Measurements from ENCODE around the gene BCL11B. TPM values are rescaled to one million over a fixed set of nuclear protein-coding genes. Genes with fewer than 3 reads are reported as not detected.

BCL11B gene
- total and polyA plus RNA-seq, 2 donors (not counting 1 experiment from before 2014, with no cell fraction given), result 0.33 to 0.42 TPM

DNA sequence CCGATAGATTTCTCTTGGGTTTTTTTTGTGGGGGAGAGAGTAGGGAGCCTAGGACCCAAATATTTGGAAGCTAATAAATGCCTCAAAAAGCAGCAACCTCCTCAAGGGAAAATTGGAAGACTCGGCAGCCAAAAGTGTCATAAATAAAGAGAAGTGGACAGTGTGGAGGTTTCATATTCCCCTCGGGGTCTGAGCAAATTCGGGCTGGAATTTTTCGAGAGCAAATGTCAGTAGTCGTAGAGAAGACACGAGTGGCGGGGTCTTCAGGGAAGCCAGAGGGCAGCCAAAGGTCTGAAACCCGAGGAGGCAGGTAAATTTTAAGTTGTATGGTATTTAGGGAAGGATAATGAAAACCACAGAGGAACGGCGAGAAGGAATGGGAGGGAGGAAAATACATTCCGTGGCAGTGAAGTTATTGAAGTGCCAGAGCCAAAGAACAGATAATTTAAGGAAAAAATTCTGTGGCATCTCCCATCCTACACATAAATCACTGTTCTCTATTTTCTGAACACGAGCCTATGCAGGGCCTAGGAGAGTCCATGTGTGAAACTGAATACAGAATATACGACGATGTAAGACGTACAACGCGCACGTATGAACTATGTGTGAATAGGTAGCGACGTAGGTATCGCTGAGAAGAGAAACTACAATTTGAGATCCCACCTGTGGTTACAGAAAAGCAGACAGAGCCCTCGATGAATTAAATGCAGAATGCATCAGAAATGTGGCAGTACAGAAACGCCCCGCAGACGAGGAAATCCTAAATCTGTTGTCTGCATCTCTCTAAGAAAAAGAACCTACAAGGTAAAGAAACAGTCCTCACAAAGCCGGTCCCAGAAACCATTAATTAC lies 12.9 kb downstream of the BCL11B start:
- ChIA-PET CTCF (no interaction called here), POLR2A (no interaction called here)
- H3K9me3 Mint-ChIP-seq (ENCODE audit: insufficient read depth), result no peaks in the 10 kb centered on the region
- Histone ChIP-seq H3K36me3 (replicated peaks in 1 of 2; ENCODE audit: control extremely low read depth in 1 of 2, control insufficient read depth in 1 of 2, extremely low read depth in 1 of 2, insufficient read depth in 2 of 2, low read length in 1 of 2) (no peaks in the 10 kb centered on the region), H4K20me1 (ENCODE audit: control insufficient read depth, insufficient read depth, low read length, poor library complexity, severe bottlenecking) (no peaks in the 10 kb centered on the region), H3K4me3 (ENCODE audit: control extremely low read depth in 1 of 5, extremely low read depth in 1 of 5, insufficient read depth in 1 of 5, low read depth in 2 of 5, low read length in 4 of 5) (no peak overlapping the region), H3K9ac (ENCODE audit: low read length) (no peak overlapping the region), H3K4me2 (replicated peaks; ENCODE audit: low read depth, low read length, poor library complexity, severe bottlenecking) (no peak overlapping the region), H3K79me2 (ENCODE audit: control insufficient read depth, insufficient read depth, low read length) (no peaks in the 10 kb centered on the region), H3K4me1 (ENCODE audit: control insufficient read depth in 2 of 2, insufficient read depth in 2 of 2, low read length in 2 of 2) (no peaks in the 10 kb centered on the region), H2AFZ (ENCODE audit: insufficient read depth, low read depth, low read length, poor library complexity, severe bottlenecking) (no peak overlapping the region), H3K27ac (ENCODE audit: low read length in 2 of 2) (no peak overlapping the region), H3K27me3 (replicated peaks in 1 of 4; ENCODE audit: control extremely low read depth in 1 of 4, control insufficient read depth in 3 of 4, insufficient read depth in 4 of 4, low read length in 3 of 4) (peaks cover 0 to 24% (median 8%) of the 10 kb centered on the region in 4 experiments), H3K9me3 (ENCODE audit: control extremely low read depth in 1 of 3, control insufficient read depth in 2 of 3, insufficient read depth in 1 of 3, low read length in 2 of 3) (peaks cover 0 to 12% (median 0%) of the 10 kb centered on the region in 3 donors)
- WGBS (ENCODE audit: insufficient coverage), result 78% methylated on average over 18 of the region's 27 CpGs
- no peak overlapping the region for H3K4me3 Mint-ChIP-seq
- intact Hi-C loops (cut with micrococcal nuclease), result no loop called here
- H3K27ac Mint-ChIP-seq, result no peak overlapping the region
- TF ChIP-seq, protein P1, sequence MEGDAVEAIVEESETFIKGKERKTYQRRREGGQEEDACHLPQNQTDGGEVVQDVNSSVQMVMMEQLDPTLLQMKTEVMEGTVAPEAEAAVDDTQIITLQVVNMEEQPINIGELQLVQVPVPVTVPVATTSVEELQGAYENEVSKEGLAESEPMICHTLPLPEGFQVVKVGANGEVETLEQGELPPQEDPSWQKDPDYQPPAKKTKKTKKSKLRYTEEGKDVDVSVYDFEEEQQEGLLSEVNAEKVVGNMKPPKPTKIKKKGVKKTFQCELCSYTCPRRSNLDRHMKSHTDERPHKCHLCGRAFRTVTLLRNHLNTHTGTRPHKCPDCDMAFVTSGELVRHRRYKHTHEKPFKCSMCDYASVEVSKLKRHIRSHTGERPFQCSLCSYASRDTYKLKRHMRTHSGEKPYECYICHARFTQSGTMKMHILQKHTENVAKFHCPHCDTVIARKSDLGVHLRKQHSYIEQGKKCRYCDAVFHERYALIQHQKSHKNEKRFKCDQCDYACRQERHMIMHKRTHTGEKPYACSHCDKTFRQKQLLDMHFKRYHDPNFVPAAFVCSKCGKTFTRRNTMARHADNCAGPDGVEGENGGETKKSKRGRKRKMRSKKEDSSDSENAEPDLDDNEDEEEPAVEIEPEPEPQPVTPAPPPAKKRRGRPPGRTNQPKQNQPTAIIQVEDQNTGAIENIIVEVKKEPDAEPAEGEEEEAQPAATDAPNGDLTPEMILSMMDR (IDR thresholded peaks at IDR 0.05), result no peak
- TF ChIP-seq EZH2 (IDR thresholded peaks at IDR 0.05; ENCODE audit: borderline replicate concordance, insufficient read depth, low read depth, low read length, poor library complexity, severe bottlenecking), result no peak
- peaks cover 4% of the 10 kb centered on the region for H3K4me1 Mint-ChIP-seq
- peaks cover 51% of the 10 kb centered on the region for H3K27me3 Mint-ChIP-seq
- DNase-seq, result no peak
- no peak for ATAC-seq (ENCODE audit: low read depth)

DNA sequence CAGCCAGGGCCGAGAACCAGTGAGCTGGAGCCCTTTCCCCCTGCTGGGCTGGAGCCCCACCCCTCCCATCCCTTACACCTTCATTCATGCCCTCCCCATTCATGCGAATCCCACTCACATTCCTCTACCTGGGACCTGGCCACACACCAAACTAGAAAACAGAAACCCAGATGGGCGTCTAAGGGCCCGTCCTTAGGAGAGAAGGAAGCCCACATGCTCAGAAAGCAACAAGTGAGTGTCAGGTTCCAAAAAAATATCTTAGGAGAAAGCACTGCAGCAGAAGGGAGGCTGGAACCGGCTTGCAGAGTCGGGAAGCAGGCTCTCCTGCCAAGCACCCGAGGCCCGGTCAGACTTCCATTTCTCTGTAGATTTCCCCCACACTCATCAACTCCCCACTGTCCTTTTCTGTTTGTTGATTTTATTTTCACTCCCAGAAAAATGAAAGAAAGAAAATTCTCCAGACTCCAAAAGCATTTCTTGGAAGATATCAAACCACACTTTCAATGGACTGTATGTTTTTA lies 13.6 kb downstream of the BCL11B start:
- H3K4me3 Mint-ChIP-seq, result no peak overlapping the region

More for the DNA sequence above, 13.6 kb downstream of the BCL11B start:
- no peak overlapping the region for H3K4me2 ChIP-seq (replicated peaks; ENCODE audit: low read depth, low read length, poor library complexity, severe bottlenecking)
- no peaks in the 10 kb centered on the region for H3K36me3 ChIP-seq (replicated peaks in 1 of 2; ENCODE audit: control extremely low read depth in 1 of 2, control insufficient read depth in 1 of 2, extremely low read depth in 1 of 2, insufficient read depth in 2 of 2, low read length in 1 of 2)
- DNase-seq, result no peak
- no peaks in the 10 kb centered on the region for H3K79me2 ChIP-seq (ENCODE audit: control insufficient read depth, insufficient read depth, low read length)
- peaks cover 0 to 13% (median 0%) of the 10 kb centered on the region in 3 donors for H3K9me3 ChIP-seq (ENCODE audit: control extremely low read depth in 1 of 3, control insufficient read depth in 2 of 3, insufficient read depth in 1 of 3, low read length in 2 of 3)
- WGBS (ENCODE audit: insufficient coverage), result 26% methylated on average over 7 of the region's 8 CpGs
- H4K20me1 ChIP-seq (ENCODE audit: control insufficient read depth, insufficient read depth, low read length, poor library complexity, severe bottlenecking), result no peaks in the 10 kb centered on the region
- H3K4me3 ChIP-seq (ENCODE audit: control extremely low read depth in 1 of 5, extremely low read depth in 1 of 5, insufficient read depth in 1 of 5, low read depth in 2 of 5, low read length in 4 of 5), result no peak overlapping the region
- peaks cover 0 to 18% (median 7%) of the 10 kb centered on the region in 4 experiments for H3K27me3 ChIP-seq (replicated peaks in 1 of 4; ENCODE audit: control extremely low read depth in 1 of 4, control insufficient read depth in 3 of 4, insufficient read depth in 4 of 4, low read length in 3 of 4)
- H3K9ac ChIP-seq (ENCODE audit: low read length), result no peak overlapping the region
- Mint-ChIP-seq H3K9me3 (ENCODE audit: insufficient read depth) (no peaks in the 10 kb centered on the region), H3K27ac (no peak overlapping the region), H3K4me1 (peaks cover 4% of the 10 kb centered on the region), H3K27me3 (peaks cover 48% of the 10 kb centered on the region)
- POLR2A ChIA-PET, result no interaction called here
- intact Hi-C loops (cut with micrococcal nuclease), result no loop called here
- H2AFZ ChIP-seq (ENCODE audit: insufficient read depth, low read depth, low read length, poor library complexity, severe bottlenecking), result no peak overlapping the region
- H3K4me1 ChIP-seq (ENCODE audit: control insufficient read depth in 2 of 2, insufficient read depth in 2 of 2, low read length in 2 of 2), result no peaks in the 10 kb centered on the region
- TF ChIP-seq EZH2 (IDR thresholded peaks at IDR 0.05; ENCODE audit: borderline replicate concordance, insufficient read depth, low read depth, low read length, poor library complexity, severe bottlenecking), result no peak
- TF ChIP-seq, protein P1 (IDR thresholded peaks at IDR 0.05), result no peak
- no peak for ATAC-seq (ENCODE audit: low read depth)
- CTCF ChIA-PET, result no interaction called here
- no peak overlapping the region for H3K27ac ChIP-seq (ENCODE audit: low read length in 2 of 2)
